SK-N-SH (cell line): ENCODE measurements around the gene SPRED3. TPM values are rescaled to one million over a fixed set of nuclear protein-coding genes. Genes with fewer than 3 reads are reported as not detected.

Experiments used
- CTCF ChIA-PET: fragments of 300-600, 350-600 bp; formaldehyde crosslinking; extraction: SDS; loops from one replicate; lab custom pipeline; 2021; lab: Yijun Ruan, JAX
- POLR2A ChIA-PET: fragments of 350-600 bp; sonication (Branson Sonifier 250); formaldehyde crosslinking; extraction: SDS; loops from one replicate; lab custom pipeline; 2020; ENCODE audit warnings: antibody characterized with exemption, inconsistent platforms; lab: Yijun Ruan, JAX
- DNase-seq: peaks from one replicate; pipeline ENCODE4 v3.0.0; 2012
- H2AFZ ChIP-seq: fragments of 200-600 bp; sonication (generic); 2 replicates; pipeline ENCODE4 v1.8.1; 2016; ENCODE audit warnings: antibody characterized with exemption, mild to moderate bottlenecking, low read depth
- H3F3A ChIP-seq: fragments of 200-600 bp; sonication (generic); replicated peaks from 2 replicates; pipeline ENCODE3; 2016; ENCODE audit warnings: antibody characterized with exemption, mild to moderate bottlenecking; ENCODE audit not compliant: insufficient read depth
- H3K27ac ChIP-seq, 2 experiments: fragments of 200-500 bp in 1 of 2; fragments of 200-600 bp in 1 of 2; sonication (Bioruptor generic) in 1 of 2; sonication (generic), shearing (Covaris generic) in 1 of 2; 2 replicates each; pipeline versions ENCODE4 v1.5.1 to v1.6.1; 2014 to 2016; ENCODE audit warnings: low read depth in 2 of 2, inconsistent platforms in 1 of 2, low read length in 1 of 2, mild to moderate bottlenecking in 1 of 2, mixed read lengths in 1 of 2
- H3K27me3 ChIP-seq: fragments of 200-600 bp; sonication (generic), shearing (Covaris generic); 2 replicates; pipeline ENCODE4 v1.6.1; 2016; ENCODE audit warnings: mixed run types; ENCODE audit not compliant: insufficient read depth
- H3K36me3 ChIP-seq, 2 experiments: fragments of 200-500 bp in 1 of 2; fragments of 200-600 bp in 1 of 2; sonication (Bioruptor generic) in 1 of 2; sonication (generic) in 1 of 2; replicated peaks in 1 of 2; 2 replicates each; pipeline versions ENCODE3 to v1.5.1; 2014 to 2016; ENCODE audit warnings: low read length in 1 of 2, mild to moderate bottlenecking in 1 of 2; ENCODE audit not compliant: insufficient read depth in 2 of 2, control insufficient read depth in 1 of 2
- H3K4me1 ChIP-seq, 2 experiments: fragments of 200-500 bp in 1 of 2; fragments of 200-600 bp in 1 of 2; sonication (Bioruptor generic) in 1 of 2; sonication (generic), shearing (Covaris generic) in 1 of 2; 2 replicates each; pipeline versions ENCODE4 v1.5.1 to v1.6.1; 2014 to 2016; ENCODE audit warnings: low read depth in 1 of 2, low read length in 1 of 2, mixed run types in 1 of 2; ENCODE audit not compliant: insufficient read depth in 2 of 2, control insufficient read depth in 1 of 2
- H3K4me2 ChIP-seq: fragments of 200-600 bp; sonication (generic), shearing (Covaris generic); 2 replicates; pipeline ENCODE4 v1.6.1; 2017; ENCODE audit warnings: mixed run types
- H3K4me3 ChIP-seq, 2 experiments: fragments of 200-500 bp in 1 of 2; fragments of 200-600 bp in 1 of 2; sonication (Bioruptor generic) in 1 of 2; sonication (generic), shearing (Covaris generic) in 1 of 2; 2 replicates each; pipeline versions ENCODE4 v1.5.1 to v1.8.1; 2014 to 2016; ENCODE audit warnings: low read depth in 2 of 2, inconsistent platforms in 1 of 2, low read length in 1 of 2, mild to moderate bottlenecking in 1 of 2, mixed read lengths in 1 of 2, moderate library complexity in 1 of 2
- H3K79me2 ChIP-seq: fragments of 200-600 bp; sonication (generic); 2 replicates; pipeline ENCODE4 v1.8.1; 2017; ENCODE audit warnings: mild to moderate bottlenecking; ENCODE audit not compliant: insufficient read depth
- H3K9ac ChIP-seq: fragments of 200-600 bp; sonication (generic); 2 replicates; pipeline ENCODE4 v1.6.1; 2017; ENCODE audit warnings: mixed run types
- H3K9me2 ChIP-seq: fragments of 200-600 bp; sonication (generic); 2 replicates; pipeline ENCODE4 v1.6.1; 2017; ENCODE audit warnings: mixed run types
- H3K9me3 ChIP-seq: fragments of 200-600 bp; sonication (generic); 2 replicates; pipeline ENCODE4 v1.6.1; 2017; ENCODE audit warnings: mixed run types, mild to moderate bottlenecking, moderate library complexity
- H4K20me1 ChIP-seq: fragments of 200-600 bp; sonication (generic); 2 replicates; pipeline ENCODE4 v1.6.1; 2017; ENCODE audit warnings: mild to moderate bottlenecking, mixed run types; ENCODE audit not compliant: insufficient read depth
- JUND ChIP-seq: IDR thresholded peaks from 2 replicates; pipeline ENCODE4 v1.4.0; 2012
- NFIC ChIP-seq: IDR thresholded peaks from 2 replicates; pipeline ENCODE4 v1.4.0; 2012; ENCODE audit warnings: borderline replicate concordance
- POLR2AphosphoS5 ChIP-seq: IDR thresholded peaks from 2 replicates; pipeline ENCODE4 v1.6.1; 2012; ENCODE audit warnings: low read depth, low read length
- TEAD4 ChIP-seq: IDR thresholded peaks from 2 replicates; pipeline ENCODE4 v1.4.0; 2012; ENCODE audit warnings: mild to moderate bottlenecking, borderline replicate concordance; ENCODE audit not compliant: insufficient read depth
- USF1 ChIP-seq: IDR thresholded peaks from 2 replicates; pipeline ENCODE4 v1.4.0; 2012; ENCODE audit warnings: low read depth, borderline replicate concordance
- ZBTB33 ChIP-seq: IDR thresholded peaks from 2 replicates; pipeline ENCODE4 v1.4.0; 2012; ENCODE audit warnings: low read depth, borderline replicate concordance
- WGBS: methylation state at CpG from one replicate; pipeline ENCODE4 v1.1.6; 2017; ENCODE audit warnings: low lambda C conversion rate; 5-methylcytosine and 5-hydroxymethylcytosine counted together
- polyA plus RNA-seq, 3 experiments: library from polyadenylated mRNA; depleted of rRNA; stranded (reverse); fragments of >200 nt; gene quantifications; 2 replicates each; pipeline ENCODE4 v1.2.3, GENCODE V29; 2012

The SPRED3 gene
- polyA plus RNA-seq, 1 of the 3 experiments (the other 2 are of a cell fraction) = 11.1 TPM

GRCh38 chr19:38395381-38396114 lies 7.1 kb downstream of the SPRED3 start:
- TF ChIP-seq USF1 = no peak
- TF ChIP-seq NFIC = no peak
- no peak for TF ChIP-seq ZBTB33
- TF ChIP-seq TEAD4 = no peak
- Histone ChIP-seq H3F3A (peaks cover 3% of the 10 kb centered on the region), H3K4me1 (peaks cover 0 to 6% of the 10 kb centered on the region in 2 experiments; a peak in 2 of 4 replicates), H3K79me2 (peaks cover 17% of the 10 kb centered on the region; the same call in 1 of the 2 replicates), H2AFZ (no peak overlapping the region), H4K20me1 (no peaks in the 10 kb centered on the region), H3K9me3 (no peaks in the 10 kb centered on the region), H3K27me3 (no peaks in the 10 kb centered on the region), H3K27ac (no peak overlapping the region), H3K9ac (no peak overlapping the region), H3K4me2 (no peak overlapping the region), H3K4me3 (no peak overlapping the region), H3K9me2 (no peaks in the 10 kb centered on the region), H3K36me3 (peaks cover 22 to 35% of the 10 kb centered on the region in 2 experiments)
- 96% methylated on average over 73 of the region's 86 CpGs for WGBS
- DNase-seq = no peak
- ChIA-PET CTCF (interaction anchor here (2.9 kb wide), 1 partner anchor 7 kb away, joined by 13 read pairs; the partner anchor contains the start of gene FAM98C), POLR2A (no interaction called here)

- no peak overlapping the region for H3K4me3 ChIP-seq
- no peak for DNase-seq
- H3F3A ChIP-seq = peaks cover 8% of the 10 kb centered on the region
- WGBS = 37% methylated on average over 6 of the region's 9 CpGs
- H2AFZ ChIP-seq = no peak overlapping the region
- H3K9ac ChIP-seq = no peak overlapping the region
- 0 out of 2 replicates have a peak, but pooled peaks have one; percentile 8 for TF ChIP-seq POLR2AphosphoS5
- no peak for TF ChIP-seq JUND
- TF ChIP-seq, all 33 proteins: peak for 1
- no peaks in the 10 kb centered on the region for H3K27me3 ChIP-seq
- peaks cover 2% of the 10 kb centered on the region; the same call in 1 of the 2 replicates for H3K79me2 ChIP-seq
- no peaks in the 10 kb centered on the region; a peak in 1 of 4 replicates for H3K4me1 ChIP-seq
- no peaks in the 10 kb centered on the region for H3K9me3 ChIP-seq
- H3K36me3 ChIP-seq = peaks cover 0 to 18% of the 10 kb centered on the region in 2 experiments
- CTCF ChIA-PET = no interaction called here
- no peak overlapping the region for H3K4me2 ChIP-seq
- no peaks in the 10 kb centered on the region for H3K9me2 ChIP-seq
- no peaks in the 10 kb centered on the region for H4K20me1 ChIP-seq
- POLR2A ChIA-PET = interaction anchor here (5.1 kb wide), 1 partner anchor 10 kb away, joined by 30 read pairs; the partner anchor contains the start of genes GGN and SPRED3
- H3K27ac ChIP-seq = no peak overlapping the region
Observed at GRCh38 chr19:38399081-38399480, 10.6 kb downstream of the SPRED3 start.
